Endodermal cell (in vitro differentiated cells): ENCODE data around the gene FAM107B. TPM values are rescaled to one million over a fixed set of nuclear protein-coding genes. Genes with fewer than 3 reads are reported as not detected.

Experiments
- DNase-seq: peaks from one replicate; pipeline ENCODE4 v3.0.0-alpha.2; 2017
- H3K27ac ChIP-seq: 2 replicates; pipeline ENCODE4 v1.5.1; 2013; ENCODE audit warnings: mild to moderate bottlenecking, low read depth, low read length, moderate library complexity
- H3K27me3 ChIP-seq: 2 replicates; pipeline ENCODE4 v1.6.1; 2013; ENCODE audit warnings: mild to moderate bottlenecking, low read length, moderate library complexity; ENCODE audit not compliant: insufficient read depth, control insufficient read depth, poor library complexity, severe bottlenecking
- H3K36me3 ChIP-seq: 2 replicates; pipeline ENCODE4 v1.7.0; 2013; ENCODE audit warnings: mild to moderate bottlenecking, low read length, moderate library complexity; ENCODE audit not compliant: control insufficient read depth, insufficient read depth
- H3K4me1 ChIP-seq: one replicate; pipeline ENCODE4 v1.7.0; 2013; ENCODE audit warnings: low read length; ENCODE audit not compliant: control insufficient read depth, insufficient read depth
- H3K4me3 ChIP-seq: 2 replicates; pipeline ENCODE4 v1.5.1; 2013; ENCODE audit warnings: mild to moderate bottlenecking, low read length, moderate library complexity
- H3K9ac ChIP-seq: 2 replicates; pipeline ENCODE4 v1.6.1; 2013; ENCODE audit warnings: mild to moderate bottlenecking, low read length, moderate library complexity; ENCODE audit not compliant: poor library complexity, severe bottlenecking; ENCODE audit errors: extremely low read depth
- H3K9me3 ChIP-seq: 2 replicates; pipeline ENCODE4 v1.6.1; 2013; ENCODE audit warnings: mild to moderate bottlenecking, low read length, moderate library complexity; ENCODE audit not compliant: control insufficient read depth
- H3K27ac Mint-ChIP-seq: 2 replicates; pipeline ENCODE4 v1.8.0; 2020; ENCODE audit warnings: mixed read lengths
- H3K27me3 Mint-ChIP-seq: 2 replicates; pipeline ENCODE4 v1.8.0; 2021; ENCODE audit warnings: mild to moderate bottlenecking, mixed read lengths; ENCODE audit not compliant: insufficient read depth
- H3K36me3 Mint-ChIP-seq: 2 replicates; pipeline ENCODE4 v1.8.0; 2020; ENCODE audit warnings: low read depth, mixed read lengths
- H3K4me1 Mint-ChIP-seq: 2 replicates; pipeline ENCODE4 v1.8.0; 2020; ENCODE audit warnings: mixed read lengths
- H3K4me3 Mint-ChIP-seq: 2 replicates; pipeline ENCODE4 v1.8.0; 2020; ENCODE audit warnings: mild to moderate bottlenecking, moderate library complexity, mixed read lengths
- H3K9me3 Mint-ChIP-seq: 2 replicates; pipeline ENCODE4 v1.8.0; 2020; ENCODE audit warnings: mild to moderate bottlenecking, mixed read lengths
- CTCF ChIP-seq: fragments of 200-600 bp; sonication (generic); conservative IDR thresholded peaks from 2 replicates; pipeline ENCODE4 v1.5.0; 2021; ENCODE audit warnings: antibody characterized with exemption, mild to moderate bottlenecking
- WGBS, 2 experiments: methylation state at CpG; one replicate each; pipeline versions ENCODE4 v1.1.5 to v1.1.7; 2013; ENCODE audit warnings: missing lambda C conversion rate in 2 of 2, mixed read lengths in 1 of 2; ENCODE audit not compliant: insufficient coverage in 1 of 2, insufficient read length in 1 of 2; 5-methylcytosine and 5-hydroxymethylcytosine counted together
- total RNA-seq, 2 donors: library from RNA; stranded (reverse); fragmentation: NEBNext Ultra II Directional in 1 of 2; extraction: Animal tissue kit (Norgen Biotek cat#: 25700) in 1 of 2; gene quantifications; 2 replicates in 1 of 2; 3 replicates in 1 of 2; pipeline ENCODE4 v1.2.1, GENCODE V29; 2021

The FAM107B gene
- total RNA-seq, 2 donors from 2014 or later, result 16.0 to 24.0 TPM

GRCh38 chr10:14527134-14527844, 247.4 kb downstream of the FAM107B start:
- Histone ChIP-seq H3K27ac (no peak overlapping the region), H3K4me1 (no peaks in the 10 kb centered on the region), H3K36me3 (peaks cover 17% of the 10 kb centered on the region), H3K4me3 (no peak overlapping the region), H3K9ac (no peak overlapping the region), H3K27me3 (no peaks in the 10 kb centered on the region), H3K9me3 (no peaks in the 10 kb centered on the region)
- peaks cover 10% of the 10 kb centered on the region for H3K4me1 Mint-ChIP-seq
- H3K27me3 Mint-ChIP-seq, result no peaks in the 10 kb centered on the region
- 92 to 94% methylated on average over 2 to 3 of the region's 3 CpGs for WGBS, 2 experiments
- H3K27ac Mint-ChIP-seq, result no peak overlapping the region
- no peak for DNase-seq
- peaks cover 27% of the 10 kb centered on the region for H3K36me3 Mint-ChIP-seq
- no peak for TF ChIP-seq CTCF
- no peak overlapping the region for H3K4me3 Mint-ChIP-seq
- no peaks in the 10 kb centered on the region for H3K9me3 Mint-ChIP-seq

- no peak overlapping the region for H3K27ac Mint-ChIP-seq
- H3K9me3 ChIP-seq, result no peaks in the 10 kb centered on the region
- no peak for TF ChIP-seq CTCF
- H3K9ac ChIP-seq, result no peak overlapping the region
- H3K27ac ChIP-seq, result no peak overlapping the region
- H3K4me1 Mint-ChIP-seq, result peaks cover 10% of the 10 kb centered on the region
- 95 to 98% methylated on average over 6 to 7 of the region's 7 CpGs for WGBS, 2 experiments
- no peak overlapping the region for H3K4me3 Mint-ChIP-seq
- H3K27me3 Mint-ChIP-seq, result no peaks in the 10 kb centered on the region
- no peak overlapping the region for H3K4me3 ChIP-seq
- no peak for DNase-seq
- H3K9me3 Mint-ChIP-seq, result no peaks in the 10 kb centered on the region
- H3K36me3 ChIP-seq, result peaks cover 26% of the 10 kb centered on the region
- H3K36me3 Mint-ChIP-seq, result peaks cover 30% of the 10 kb centered on the region
- no peaks in the 10 kb centered on the region for H3K4me1 ChIP-seq
- no peaks in the 10 kb centered on the region for H3K27me3 ChIP-seq
These were observed 248.4 kb downstream of the FAM107B start for GRCh38 chr10:14526326-14526725.

GRCh38 chr10:14524691-14525324, 249.9 kb downstream of the FAM107B start:
- no peak for TF ChIP-seq CTCF
- WGBS, 2 experiments, result 92 to 100% methylated on average over 1 to 3 of the region's 3 CpGs
- H3K4me1 Mint-ChIP-seq, result peaks cover 10% of the 10 kb centered on the region

More at GRCh38 chr10:14524691-14525324, 249.9 kb downstream of the FAM107B start:
- Mint-ChIP-seq H3K9me3 (no peaks in the 10 kb centered on the region), H3K27ac (no peak overlapping the region), H3K36me3 (peaks cover 31% of the 10 kb centered on the region), H3K4me3 (no peak overlapping the region), H3K27me3 (no peaks in the 10 kb centered on the region)
- Histone ChIP-seq H3K27me3 (no peaks in the 10 kb centered on the region), H3K9ac (no peak overlapping the region), H3K4me1 (no peaks in the 10 kb centered on the region), H3K4me3 (no peak overlapping the region), H3K27ac (no peak overlapping the region), H3K9me3 (no peaks in the 10 kb centered on the region), H3K36me3 (peaks cover 38% of the 10 kb centered on the region)
- no peak for DNase-seq
